IMR-90 (cell line): ENCODE measurements around the gene CBR4. TPM values are rescaled to one million over a fixed set of nuclear protein-coding genes. Genes with fewer than 3 reads are reported as not detected.

ENCODE experiments used
- ATAC-seq: fragments of 200-7000 bp; cut with Tn5 transposase; 2 replicates; pipeline ENCODE4 v1.9.1; 2020; ENCODE audit warnings: low read depth, mild to moderate bottlenecking, moderate library complexity
- BruUV-seq: library from RNA; stranded (reverse); fragments of 400-500 nt; replicated peaks from 2 replicates; lab custom pipeline; 2021; lab: Mats Ljungman, UMichigan
- CTCF ChIA-PET: fragments of 300-600 bp; formaldehyde crosslinking; extraction: SDS; loops from one replicate; lab custom pipeline; 2021; ENCODE audit warnings: antibody characterized with exemption; lab: Yijun Ruan, JAX
- POLR2A ChIA-PET: fragments of 300-600 bp; sonication (Branson Sonifier 250); formaldehyde crosslinking; loops from one replicate; lab custom pipeline; 2022; ENCODE audit warnings: antibody characterized with exemption; ENCODE audit not compliant: unreplicated experiment; lab: Charles Lee
- DNase-seq: peaks from one replicate; pipeline ENCODE4 v3.0.0; 2013
- H2AFZ ChIP-seq: replicated peaks from 2 replicates; pipeline ENCODE3; 2013; ENCODE audit warnings: low read length, mild to moderate bottlenecking; ENCODE audit not compliant: poor library complexity
- H2AK5ac ChIP-seq: 2 replicates; pipeline ENCODE4 v1.6.1; 2013; ENCODE audit warnings: low read depth, low read length, inconsistent platforms
- H2AK9ac ChIP-seq: replicated peaks from 2 replicates; pipeline ENCODE3; 2013; ENCODE audit warnings: mild to moderate bottlenecking, low read depth, low read length, moderate library complexity; ENCODE audit not compliant: poor library complexity
- H2BK120ac ChIP-seq: 2 replicates; pipeline ENCODE4 v1.6.1; 2013; ENCODE audit warnings: low read depth, low read length, inconsistent platforms
- H2BK15ac ChIP-seq: 3 replicates; pipeline ENCODE4 v1.6.1; 2013; ENCODE audit warnings: low read depth, low read length, inconsistent platforms
- H2BK20ac ChIP-seq: 2 replicates; pipeline ENCODE4 v1.6.1; 2013; ENCODE audit warnings: low read depth, mild to moderate bottlenecking, inconsistent platforms, low read length, moderate library complexity
- H2BK5ac ChIP-seq: 2 replicates; pipeline ENCODE4 v1.6.1; 2013; ENCODE audit warnings: mild to moderate bottlenecking, low read depth, low read length, inconsistent platforms; ENCODE audit not compliant: poor library complexity, severe bottlenecking
- H3K14ac ChIP-seq: replicated peaks from 2 replicates; pipeline ENCODE4 v1.6.1; 2013; ENCODE audit warnings: low read depth, low read length, inconsistent platforms
- H3K18ac ChIP-seq: 2 replicates; pipeline ENCODE4 v1.6.1; 2013; ENCODE audit warnings: low read depth, low read length, control low read depth
- H3K23ac ChIP-seq: 2 replicates; pipeline ENCODE4 v1.6.1; 2013; ENCODE audit warnings: low read depth, low read length, inconsistent platforms
- H3K27ac ChIP-seq: 2 replicates; pipeline ENCODE4 v1.5.1; 2013; ENCODE audit warnings: mild to moderate bottlenecking, control low read depth, low read length; ENCODE audit not compliant: insufficient read depth
- H3K27me3 ChIP-seq: 2 replicates; pipeline ENCODE4 v1.6.1; 2013; ENCODE audit warnings: low read length; ENCODE audit not compliant: control insufficient read depth, insufficient read depth
- H3K36me3 ChIP-seq: 2 replicates; pipeline ENCODE4 v1.6.1; 2013; ENCODE audit warnings: low read length, mixed read lengths; ENCODE audit not compliant: control insufficient read depth, insufficient read depth
- H3K4ac ChIP-seq: 2 replicates; pipeline ENCODE4 v1.6.1; 2013; ENCODE audit warnings: low read depth, low read length, inconsistent platforms
- H3K4me1 ChIP-seq: 2 replicates; pipeline ENCODE4 v1.6.1; 2013; ENCODE audit warnings: low read length, mixed read lengths; ENCODE audit not compliant: control insufficient read depth, insufficient read depth
- H3K4me2 ChIP-seq: 2 replicates; pipeline ENCODE4 v1.6.1; 2013; ENCODE audit warnings: low read depth, mild to moderate bottlenecking, control low read depth, low read length, moderate library complexity
- H3K4me3 ChIP-seq: 2 replicates; pipeline ENCODE4 v1.5.1; 2013; ENCODE audit warnings: low read depth, mild to moderate bottlenecking, control low read depth, low read length, moderate library complexity; ENCODE audit not compliant: insufficient read depth
- H3K56ac ChIP-seq: 2 replicates; pipeline ENCODE4 v1.6.1; 2013; ENCODE audit warnings: low read length, inconsistent platforms; ENCODE audit not compliant: insufficient read depth; ENCODE audit errors: extremely low read depth
- H3K79me1 ChIP-seq, 2 experiments: 2 replicates each; pipeline ENCODE4 v1.6.1; 2013; ENCODE audit warnings: low read length in 2 of 2, inconsistent platforms in 1 of 2, low read depth in 1 of 2
- H3K9ac ChIP-seq: 2 replicates; pipeline ENCODE4 v1.6.1; 2013; ENCODE audit warnings: low read depth, low read length, control low read depth
- H3K9me1 ChIP-seq: 2 replicates; pipeline ENCODE4 v1.6.1; 2013; ENCODE audit warnings: low read length, inconsistent platforms; ENCODE audit not compliant: insufficient read depth
- H3K9me3 ChIP-seq: 2 replicates; pipeline ENCODE4 v1.6.1; 2013; ENCODE audit warnings: low read length; ENCODE audit not compliant: control insufficient read depth, insufficient read depth
- H4K20me1 ChIP-seq: 2 replicates; pipeline ENCODE4 v1.6.1; 2013; ENCODE audit warnings: low read length, inconsistent platforms; ENCODE audit not compliant: insufficient read depth
- H4K5ac ChIP-seq: 2 replicates; pipeline ENCODE4 v1.6.1; 2013; ENCODE audit warnings: mild to moderate bottlenecking, low read depth, low read length, control low read depth
- H4K8ac ChIP-seq, 2 experiments: 2 replicates each; pipeline ENCODE4 v1.6.1; 2013; ENCODE audit warnings: low read depth in 2 of 2, low read length in 2 of 2, control low read depth in 1 of 2, inconsistent platforms in 1 of 2
- H4K91ac ChIP-seq: 2 replicates; pipeline ENCODE4 v1.6.1; 2013; ENCODE audit warnings: low read depth, low read length, inconsistent platforms; ENCODE audit not compliant: insufficient read depth
- BHLHE40 ChIP-seq: fragments of 150-350 bp; IDR thresholded peaks from 2 replicates; pipeline ENCODE4 v1.6.1; 2016; ENCODE audit warnings: mild to moderate bottlenecking, low read depth, low read length
- CEBPB ChIP-seq: IDR thresholded peaks from 2 replicates; pipeline ENCODE4 v1.6.1; 2012; ENCODE audit warnings: low read depth, low read length, improper control_type of control experiment
- CHD1 ChIP-seq: IDR thresholded peaks from 2 replicates; pipeline ENCODE4 v1.6.1; 2012; ENCODE audit warnings: low read depth, low read length, improper control_type of control experiment
- CTCF ChIP-seq: conservative IDR thresholded peaks from 2 replicates; pipeline ENCODE4 v1.5.1; 2012; ENCODE audit warnings: mild to moderate bottlenecking, low read depth, low read length, improper control_type of control experiment
- ELK1 ChIP-seq: fragments of 150-350 bp; IDR thresholded peaks from 2 replicates; pipeline ENCODE4 v1.6.1; 2016; ENCODE audit warnings: low read depth, mild to moderate bottlenecking, low read length, moderate library complexity, borderline replicate concordance
- FOS ChIP-seq: fragments of 150-350 bp; IDR thresholded peaks from 2 replicates; pipeline ENCODE4 v1.6.1; 2016; ENCODE audit warnings: low read depth, low read length
- MAFK ChIP-seq: IDR thresholded peaks from 2 replicates; pipeline ENCODE4 v1.6.1; 2012; ENCODE audit warnings: low read depth, low read length, improper control_type of control experiment
- MAZ ChIP-seq: IDR thresholded peaks from 2 replicates; pipeline ENCODE4 v1.6.1; 2012; ENCODE audit warnings: low read depth, mild to moderate bottlenecking, low read length, improper control_type of control experiment, moderate library complexity, borderline replicate concordance
- MXI1 ChIP-seq: IDR thresholded peaks from 2 replicates; pipeline ENCODE4 v1.6.1; 2012; ENCODE audit warnings: low read depth, mild to moderate bottlenecking, low read length, moderate library complexity, borderline replicate concordance
- NFE2L2 ChIP-seq: fragments of 150-350 bp; IDR thresholded peaks from 2 replicates; pipeline ENCODE4 v1.6.1; 2016; ENCODE audit warnings: low read depth, mild to moderate bottlenecking, low read length
- POLR2A ChIP-seq: IDR thresholded peaks from 2 replicates; pipeline ENCODE4 v1.6.1; 2012; ENCODE audit warnings: mild to moderate bottlenecking, low read depth, low read length
- RAD21 ChIP-seq: IDR thresholded peaks from 2 replicates; pipeline ENCODE4 v1.6.1; 2012; ENCODE audit warnings: low read length, improper control_type of control experiment
- RCOR1 ChIP-seq: IDR thresholded peaks from 2 replicates; pipeline ENCODE4 v1.6.1; 2012; ENCODE audit warnings: mild to moderate bottlenecking, low read length, improper control_type of control experiment; ENCODE audit not compliant: insufficient replicate concordance
- RFX5 ChIP-seq: IDR thresholded peaks from 2 replicates; pipeline ENCODE4 v1.8.0; 2012; ENCODE audit warnings: low read depth, mild to moderate bottlenecking, low read length, moderate library complexity
- SMC3 ChIP-seq: fragments of 150-350 bp; IDR thresholded peaks from 2 replicates; pipeline ENCODE4 v1.6.1; 2016; ENCODE audit warnings: low read depth, mild to moderate bottlenecking, antibody characterized with exemption, low read length, moderate library complexity
- USF2 ChIP-seq: fragments of 150-350 bp; IDR thresholded peaks from 2 replicates; pipeline ENCODE4 v1.6.1; 2017; ENCODE audit warnings: mild to moderate bottlenecking, antibody characterized with exemption, low read length, low read depth
- WGBS, 2 experiments: methylation state at CpG; one replicate each; pipeline versions ENCODE4 v1.1.5 to v1.1.7; 2013; ENCODE audit warnings: missing lambda C conversion rate in 2 of 2; ENCODE audit not compliant: insufficient read length in 1 of 2; ENCODE audit errors: extremely low coverage in 2 of 2; 5-methylcytosine and 5-hydroxymethylcytosine counted together
- dilution Hi-C: fragments of 300-500 bp; cut with HindIII; formaldehyde crosslinking; loops from one replicate; pipeline ENCODE4 v1.14.3; 2018; ENCODE audit warnings: low sequenced_read_pairs; ENCODE audit not compliant: unreplicated experiment
- in situ Hi-C: fragments of 300-500 bp; cut with MboI; formaldehyde crosslinking; loops from 3 replicates; pipeline ENCODE4 v1.14.3; 2019; ENCODE audit warnings: low sequenced_read_pairs, inconsistent platforms, mixed read lengths
- intact Hi-C: fragments of 100-400 bp; cut with micrococcal nuclease; formaldehyde crosslinking; loops from 2 replicates; pipeline ENCODE4 v1.10.0; 2022
- polyA plus RNA-seq, 3 experiments: library from polyadenylated mRNA; depleted of rRNA; stranded (reverse); fragments of >200 nt; gene quantifications; 2 replicates each; pipeline ENCODE4 v1.2.3, GENCODE V29; 2012; ENCODE audit warnings: low replicate concordance in 1 of 3
- total RNA-seq: library from RNA; depleted of rRNA; stranded (reverse); fragments of >200 nt; gene quantifications from 2 replicates; pipeline ENCODE4 v1.2.3, GENCODE V29; 2012

Gene CBR4
- total and polyA plus RNA-seq, 2 of the 4 experiments (the other 2 are of a cell fraction) = 2.7 to 4.5 TPM

- no peak overlapping the region for H2BK20ac ChIP-seq
- H3K18ac ChIP-seq = no peak overlapping the region
- no peaks in the 10 kb centered on the region for H3K4me1 ChIP-seq
- dilution Hi-C loops (no loop called here), intact Hi-C loops (no loop called here), in situ Hi-C loops (no loop called here)
- no TSS peak for BruUV-seq
- POLR2A ChIA-PET = no interaction called here
- no peak overlapping the region for H2AFZ ChIP-seq
- no peak overlapping the region for H3K9ac ChIP-seq
- no peaks in the 10 kb centered on the region for H3K9me3 ChIP-seq
- no peak overlapping the region for H4K91ac ChIP-seq
- H3K4me3 ChIP-seq = no peak overlapping the region
- H2AK9ac ChIP-seq = no peak overlapping the region
- no peaks in the 10 kb centered on the region for H3K27me3 ChIP-seq
- H3K56ac ChIP-seq = no peak overlapping the region
- no peak overlapping the region for H4K5ac ChIP-seq
- WGBS, 2 experiments = 80% methylated on average over 1 of the region's 3 CpGs; no CpG with 5 or more reads in 1 of the 2 experiments
- H3K14ac ChIP-seq = no peak overlapping the region
- H3K4ac ChIP-seq = no peak overlapping the region
- no peaks in the 10 kb centered on the region for H3K36me3 ChIP-seq
- CTCF ChIA-PET = interaction anchor here (0.5 kb wide), 1 partner anchor 262 kb away, joined by 3 read pairs; no protein-coding TSS in a partner anchor
- no peak overlapping the region for H4K8ac ChIP-seq
- no peak overlapping the region for H3K23ac ChIP-seq
- DNase-seq (no peak), ATAC-seq (no peak)
- H3K27ac ChIP-seq = no peak overlapping the region
- H3K9me1 ChIP-seq = no peaks in the 10 kb centered on the region
- no peaks in the 10 kb centered on the region for H3K79me1 ChIP-seq
- no peak overlapping the region for H2BK120ac ChIP-seq
- H2BK5ac ChIP-seq = no peak overlapping the region
- no peak overlapping the region for H2AK5ac ChIP-seq
- H2BK15ac ChIP-seq = no peak overlapping the region
- TF ChIP-seq NFE2L2 = no peak
- TF ChIP-seq CTCF = peak; percentile 44
- no peak for TF ChIP-seq FOS
- 0 out of 2 replicates have a peak, but pooled peaks have one; percentile 21 for TF ChIP-seq CEBPB
- no peak for TF ChIP-seq RFX5
- peak; percentile 33 for TF ChIP-seq RAD21
- TF ChIP-seq SMC3 = no peak
- no peak for TF ChIP-seq MXI1
- no peak for TF ChIP-seq RCOR1
- TF ChIP-seq MAZ = no peak
- TF ChIP-seq USF2 = no peak
- TF ChIP-seq ELK1 = no peak
- TF ChIP-seq POLR2A = no peak
- no peak for TF ChIP-seq CHD1
- no peak for TF ChIP-seq MAFK
- no peak for TF ChIP-seq BHLHE40
- H3K4me2 ChIP-seq = no peak overlapping the region
- H4K20me1 ChIP-seq = no peaks in the 10 kb centered on the region
Observed at GRCh38 chr4:168942985-168943384, 67.1 kb downstream of the CBR4 start.
